Left cardiac atrium (tissue), 4 donors: ENCODE results near the gene MUC2. TPM values are rescaled to one million over a fixed set of nuclear protein-coding genes. Genes with fewer than 3 reads are reported as not detected.

ENCODE experiments used
- ATAC-seq, 2 donors: fragments of 200-7000 bp; cut with Tn5 transposase; one replicate each; pipeline ENCODE4 v1.9.1; 2020; ENCODE audit warnings: mild to moderate bottlenecking in 2 of 2, moderate library complexity in 2 of 2
- DNase-seq: peaks from one replicate; pipeline ENCODE4 v3.0.0-alpha.2; 2020
- intact Hi-C, 2 donors: fragments of 100-400 bp; cut with DNase I; formaldehyde crosslinking; loops; one replicate each; pipeline versions ENCODE4 v1.14.1 to v1.15.1; 2022 to 2023
- total RNA-seq, 2 donors: library from RNA; stranded (reverse); fragmentation: NEBNext Ultra II Directional; extraction: Animal tissue kit (Norgen Biotek cat#: 25700); gene quantifications; one replicate each; pipeline ENCODE4 v1.2.1, GENCODE V29; 2021
- donor health status: DM: no; HTN: yes; CAD: no.
- donor health status: DM: no; HTN: yes; CAD: no; lungs with severe emphysema.
- donor health status: DM: yes; HTN: yes; CAD: no.
- donor health status: Dilated cardiomyopathy.

MUC2 gene
- total RNA-seq, 2 donors from 2014 or later, result 0.26 TPM; not detected in 1

GRCh38 chr11:1048375-1049070, 26.2 kb upstream of the MUC2 start:
- DNase-seq, result no peak
- intact Hi-C loops, result loop anchor here in 1 of 2 donors (10.0 kb wide), 1 partner anchor 194 kb away; no protein-coding TSS in a partner anchor
- no peak for ATAC-seq

DNA sequence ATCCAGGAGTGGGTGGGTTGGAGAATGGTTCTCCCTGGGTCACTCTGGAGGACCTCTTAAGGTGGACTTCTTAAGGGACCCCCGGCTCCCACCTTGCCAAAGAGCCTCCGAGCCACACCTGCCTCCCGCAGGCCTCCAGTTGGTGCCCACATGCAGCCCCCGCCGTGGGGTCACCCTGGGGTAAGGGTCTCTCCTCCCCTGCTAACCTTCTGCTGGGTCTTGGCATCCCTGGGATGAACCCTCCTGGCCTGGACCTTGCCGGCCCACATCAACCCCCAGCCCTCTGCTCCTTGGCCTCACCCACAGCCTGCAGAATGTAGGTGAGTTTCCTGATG, 25.6 kb upstream of the MUC2 start:
- intact Hi-C loops, result loop anchor here in 1 of 2 donors (10.0 kb wide), 1 partner anchor 194 kb away; no protein-coding TSS in a partner anchor
- ATAC-seq (no peak), DNase-seq (no peak)

DNA sequence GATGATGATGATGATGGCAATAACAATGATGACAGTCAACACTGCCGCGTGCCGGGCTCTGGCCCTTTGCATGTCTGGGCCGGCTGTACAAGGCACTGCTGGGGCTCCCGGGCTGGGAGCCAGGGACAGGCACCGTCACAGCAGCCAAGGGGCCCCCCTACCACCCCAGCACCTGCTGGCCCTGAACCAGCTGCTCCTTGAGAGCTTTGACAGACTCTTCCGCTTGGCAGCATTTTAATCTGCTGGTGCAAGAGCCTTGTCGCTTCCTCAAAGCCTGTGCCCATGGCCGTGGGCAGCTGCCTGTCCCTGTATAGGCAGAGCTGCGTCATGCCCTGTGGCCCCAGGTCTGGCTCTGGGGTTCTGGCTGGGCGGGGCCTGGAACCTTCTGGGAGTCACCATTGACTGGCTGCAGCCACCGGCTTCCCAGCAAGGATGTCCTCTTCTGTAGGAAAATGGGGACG, 25.2 kb upstream of the MUC2 start:
- intact Hi-C loops, result loop anchor here in 1 of 2 donors (10.0 kb wide), 1 partner anchor 195 kb away; no protein-coding TSS in a partner anchor
- no peak for DNase-seq
- ATAC-seq, result no peak

- intact Hi-C loops, result loop anchor here (5.0 to 10.0 kb wide), 3 partner anchors 125 to 203 kb away; partner anchors contain the start of gene AP2A2 (in 1 of the 2)
- ATAC-seq (no peak), DNase-seq (no peak)
These were observed 24.6 kb upstream of the MUC2 start for GRCh38 chr11:1049911-1050580.

GRCh38 chr11:1050581-1051355, 23.9 kb upstream of the MUC2 start:
- peak; percentile 57 for DNase-seq

DNA sequence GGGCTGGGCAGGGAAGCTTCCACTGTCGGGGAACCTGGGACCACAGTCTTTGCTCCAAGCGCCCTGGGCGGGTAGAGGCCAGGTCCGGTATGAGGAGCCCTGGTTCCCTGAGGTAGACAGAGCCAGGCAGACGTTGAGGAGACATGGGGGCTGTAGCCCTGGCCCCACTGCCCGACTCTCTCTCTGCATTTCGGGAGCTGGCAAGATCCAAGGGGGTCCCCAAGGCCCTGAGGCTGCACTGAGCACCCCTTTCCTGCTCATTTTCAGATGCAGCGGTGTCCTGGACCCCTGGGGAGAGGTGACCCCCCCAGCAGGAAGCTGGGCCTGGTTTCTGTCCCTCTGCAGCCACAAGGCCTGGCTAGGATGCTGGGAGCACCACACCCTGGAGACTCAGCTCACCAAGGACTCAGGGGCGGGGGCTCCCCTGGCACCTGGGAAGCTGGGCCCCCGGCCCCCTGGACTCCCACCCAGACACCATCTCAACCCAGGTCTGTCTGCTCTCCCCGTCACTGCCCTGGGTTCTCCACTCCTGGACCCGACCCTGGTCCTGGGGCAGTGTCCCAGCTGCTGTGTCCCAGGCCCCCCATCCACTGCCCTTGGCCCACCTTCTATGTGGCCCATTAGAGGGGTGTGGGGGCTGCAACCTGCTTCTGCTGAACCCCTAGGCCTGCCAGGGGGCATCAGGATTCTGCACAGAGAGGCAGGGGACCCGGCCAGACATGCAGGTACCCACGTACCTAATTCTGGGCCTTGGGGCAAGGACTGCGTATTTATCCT, 23.1 kb upstream of the MUC2 start:
- peak; percentile 15 for DNase-seq
- intact Hi-C loops, result loop anchor here in 1 of 2 donors (5.0 to 10.0 kb wide), 2 partner anchors 127 to 204 kb away; partner anchors contain the start of gene AP2A2
- ATAC-seq, result no peak

More at GRCh38 chr11:1050581-1051355, 23.9 kb upstream of the MUC2 start:
- ATAC-seq, result peak; percentile 89 to 91
- intact Hi-C loops, result loop anchor here in 1 of 2 donors (5.0 to 10.0 kb wide), 2 partner anchors 126 to 203 kb away; partner anchors contain the start of gene AP2A2

GRCh38 chr11:1052133-1053011, 22.3 kb upstream of the MUC2 start:
- ATAC-seq (no peak), DNase-seq (peak; percentile 17)
- intact Hi-C loops, result loop anchor here in 1 of 2 donors (5.0 to 10.0 kb wide), 2 partner anchors 128 to 205 kb away; partner anchors contain the start of gene AP2A2

DNA sequence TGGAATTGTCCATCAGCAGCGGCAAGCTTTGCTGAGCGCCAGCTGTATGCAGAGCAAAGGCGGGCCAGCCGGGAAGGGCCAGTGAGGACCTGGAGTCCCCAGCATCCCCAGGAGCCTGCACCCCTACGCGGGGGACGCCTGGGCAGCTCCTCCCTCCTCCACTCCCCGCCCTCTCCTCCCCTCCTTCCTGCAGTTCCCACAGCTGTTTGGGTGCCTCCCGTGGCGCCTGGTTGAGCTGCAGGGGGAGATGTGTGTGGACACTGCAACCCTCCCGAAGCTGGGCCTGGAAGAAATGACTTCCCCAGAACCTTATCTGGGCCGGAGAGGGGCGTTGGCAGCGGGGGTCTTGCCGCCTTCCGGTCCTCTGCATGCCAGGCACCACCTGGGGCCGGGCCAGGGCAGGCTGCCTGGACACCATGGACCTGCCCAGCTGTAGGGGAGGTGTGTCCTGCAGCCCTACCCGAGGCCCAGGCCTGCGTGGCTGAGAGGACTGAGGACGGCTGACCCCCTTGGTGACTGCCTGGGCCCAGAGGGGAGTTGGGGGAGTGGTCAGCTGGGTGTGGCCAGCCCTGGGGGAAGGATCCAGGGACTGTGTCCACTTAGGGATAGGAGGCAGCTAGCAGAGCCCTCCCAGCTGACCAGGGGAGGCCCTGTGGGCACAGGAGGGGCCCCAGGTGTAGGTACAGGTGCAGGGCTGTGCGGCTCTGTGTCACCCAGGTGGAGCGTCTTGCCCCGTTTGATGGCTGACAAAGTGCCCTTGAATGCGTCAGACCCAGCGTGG, 21.4 kb upstream of the MUC2 start:
- intact Hi-C loops, result loop anchor here in 1 of 2 donors (5.0 to 10.0 kb wide), 2 partner anchors 129 to 206 kb away; partner anchors contain the start of gene AP2A2
- DNase-seq, result peak; percentile 18
- peak in 1 of 2 donors; percentile 8 for ATAC-seq

DNA sequence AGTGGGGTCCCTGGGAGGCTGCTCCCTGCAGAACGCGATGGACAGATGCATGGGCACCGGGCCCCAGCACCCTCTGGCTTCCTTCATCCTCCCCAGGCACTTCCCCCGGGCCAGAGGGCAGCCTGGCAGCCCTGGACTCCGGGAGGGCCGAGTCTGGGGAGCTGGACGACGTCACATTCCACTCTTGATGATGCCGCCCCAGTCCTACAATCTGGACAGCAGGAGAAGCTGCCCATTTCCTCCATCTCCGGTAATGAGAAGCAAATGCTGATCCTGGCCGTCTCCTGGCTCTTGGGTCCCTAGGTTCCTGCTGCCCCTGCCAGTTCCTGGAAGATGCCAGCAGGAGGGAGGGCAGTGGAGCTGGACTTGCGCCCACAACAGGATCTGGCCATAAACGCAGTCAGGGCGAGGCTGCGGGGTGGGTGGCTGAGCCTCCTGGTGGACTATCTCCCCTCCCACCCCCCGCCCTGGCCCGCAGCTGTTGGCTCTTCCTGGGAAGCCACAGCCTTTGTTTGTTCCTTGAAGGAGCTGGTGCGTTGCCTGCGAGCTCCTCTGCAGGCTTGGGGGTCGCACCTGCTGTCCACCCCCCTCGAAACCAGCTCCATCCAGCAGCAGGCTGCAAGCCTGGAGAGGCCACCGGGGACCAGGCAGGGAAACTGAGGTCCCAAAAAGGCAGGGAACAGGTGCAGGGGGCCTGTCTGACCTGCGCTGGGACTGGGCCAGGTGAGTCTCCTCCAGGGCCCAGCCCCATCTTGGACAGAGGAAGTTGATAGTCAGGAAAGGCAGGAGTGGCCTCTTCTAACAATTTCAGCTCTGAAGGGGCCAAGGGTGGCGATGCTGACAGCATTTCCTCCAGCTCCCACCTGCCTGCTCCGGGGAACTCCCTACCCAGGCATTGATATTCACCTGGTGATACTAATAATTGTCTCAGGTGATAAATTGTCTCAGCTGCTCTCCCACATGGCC, 20.2 kb upstream of the MUC2 start:
- ATAC-seq, result no peak
- intact Hi-C loops, result loop anchor here in 1 of 2 donors (5.0 to 10.0 kb wide), 2 partner anchors 130 to 207 kb away; partner anchors contain the start of gene AP2A2
- peak; percentile 17 for DNase-seq

- ATAC-seq (no peak), DNase-seq (no peak)
- intact Hi-C loops, result loop anchor here in 1 of 2 donors (10.0 kb wide), 1 partner anchor 130 kb away; the partner anchor contains the start of gene AP2A2
These were observed 19.5 kb upstream of the MUC2 start for GRCh38 chr11:1055109-1055703.

DNA sequence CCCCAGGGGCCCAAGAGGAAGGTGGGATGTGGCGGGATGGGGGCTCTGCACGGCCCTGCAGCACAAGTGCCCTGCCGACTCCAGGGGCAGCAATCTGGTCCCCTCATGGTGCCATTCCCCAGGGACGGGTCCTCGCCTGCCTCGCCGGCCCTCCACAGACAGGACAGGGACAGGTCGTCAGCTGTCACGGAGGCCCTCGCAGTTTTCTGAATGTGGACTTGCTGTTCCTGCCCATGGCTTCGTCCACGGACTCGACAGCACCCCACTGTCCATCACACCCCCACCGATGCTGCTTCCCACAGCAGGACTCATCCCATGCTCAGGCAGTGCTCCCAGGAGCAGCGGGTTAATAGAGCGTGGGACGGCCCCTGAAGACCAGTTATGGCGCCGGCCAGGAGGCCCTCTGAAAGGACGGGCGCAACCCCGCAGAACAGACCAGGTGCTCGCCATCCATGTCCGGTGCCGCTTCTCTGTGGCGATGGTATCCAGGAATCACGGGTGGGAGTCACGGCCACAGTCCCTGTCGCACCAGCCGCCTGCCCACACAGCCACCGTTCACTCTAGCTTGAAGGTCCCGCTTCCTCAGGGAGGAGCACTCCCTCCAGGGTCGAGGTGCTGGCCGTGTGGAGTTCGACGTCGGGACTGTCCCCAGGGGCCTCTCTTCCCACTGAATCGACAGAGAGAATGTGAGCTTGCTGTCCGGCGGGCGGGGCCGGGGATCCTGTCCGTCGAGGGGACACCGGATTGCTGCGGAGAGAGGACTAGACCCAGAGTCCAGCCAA, 18.5 kb upstream of the MUC2 start:
- intact Hi-C loops, result loop anchor here in 1 of 2 donors (10.0 kb wide), 1 partner anchor 131 kb away; the partner anchor contains the start of gene AP2A2
- ATAC-seq, result no peak
- no peak for DNase-seq

DNA sequence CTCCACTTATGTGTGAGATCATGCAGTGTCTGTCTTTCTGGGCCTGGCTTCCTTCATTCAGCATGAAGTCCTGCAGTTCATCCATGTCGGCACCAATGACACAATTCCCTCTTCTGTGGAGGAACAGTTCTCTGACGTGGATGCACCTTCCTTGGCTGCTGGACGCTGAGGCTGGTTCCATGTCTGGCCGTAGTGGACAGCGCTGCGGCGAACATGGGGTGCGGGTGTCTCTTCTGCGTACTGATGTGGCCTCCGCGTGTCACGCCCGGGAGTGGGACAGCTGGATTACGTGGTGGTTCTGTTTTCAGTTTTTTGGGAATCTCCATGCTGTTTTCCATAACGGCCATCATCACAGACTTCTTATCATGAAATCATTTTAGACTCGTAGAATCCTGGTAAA, 16.9 kb upstream of the MUC2 start:
- ATAC-seq, result no peak
- intact Hi-C loops, result loop anchor here in 1 of 2 donors (10.0 kb wide), 1 partner anchor 133 kb away; the partner anchor contains the start of gene AP2A2
- DNase-seq, result no peak

GRCh38 chr11:1059759-1060158, 14.9 kb upstream of the MUC2 start:
- DNase-seq (no peak), ATAC-seq (no peak)
- intact Hi-C loops, result loop anchor here in 1 of 2 donors (10.0 kb wide), 1 partner anchor 135 kb away; the partner anchor contains the start of gene AP2A2

DNA sequence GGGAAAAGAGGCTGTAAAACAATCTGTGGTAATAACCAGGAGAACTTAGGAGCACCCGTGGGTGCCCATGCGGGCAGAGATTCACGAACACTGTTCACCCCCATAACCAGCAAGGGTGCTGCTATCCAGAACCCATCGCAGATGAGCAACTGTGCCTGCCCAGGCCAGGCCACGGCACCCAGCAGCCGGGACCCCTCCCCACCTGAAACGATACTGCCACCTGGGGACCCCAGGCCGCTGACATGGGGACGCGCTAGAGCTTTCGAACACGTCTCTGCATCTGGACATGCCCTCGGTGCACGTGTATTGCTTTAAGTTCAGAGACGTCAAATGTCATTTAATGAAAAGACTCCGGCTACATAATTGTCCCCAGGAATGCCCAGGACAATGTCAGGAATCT, 14.3 kb upstream of the MUC2 start:
- ATAC-seq (no peak), DNase-seq (no peak)
- intact Hi-C loops, result no loop called here
